GM21825 (cell line): ENCODE results near the gene PGM5.

ENCODE experiments used
- ATAC-seq: cut with Tn5 transposase; IDR thresholded peaks from one replicate; pipeline ENCODE4 v1.9.1; 2021; ENCODE audit warnings: mild to moderate bottlenecking, moderate library complexity; ENCODE audit not compliant: unreplicated experiment

PGM5 gene

GRCh38 chr9:68574150-68574549 is 217.7 kb downstream of the PGM5 start:
- ATAC-seq = no peak

GRCh38 chr9:68575817-68576216 is 219.4 kb downstream of the PGM5 start:
- no peak for ATAC-seq

GRCh38 chr9:68577774-68578591 is 221.6 kb downstream of the PGM5 start:
- peak; percentile 84 for ATAC-seq
